8988T (cell line): ENCODE results near the gene HFM1.
"Not testable (repeated sequence)": the region's sequence is repeated elsewhere in the genome, so short reads cannot be mapped to it uniquely, and the experiment has no call there.

ENCODE experiments used
- DNase-seq: peaks from one replicate; pipeline ENCODE4 v3.0.0; 2011

Gene HFM1

GRCh38 chr1:91404151-91405012, at the start of gene HFM1:
TSS of gene HFM1 (minus strand) at chr1:91404837. CDS start at chr1:91401082, 3,755 bp downstream.
- DNase-seq: peak; percentile 40

DNA sequence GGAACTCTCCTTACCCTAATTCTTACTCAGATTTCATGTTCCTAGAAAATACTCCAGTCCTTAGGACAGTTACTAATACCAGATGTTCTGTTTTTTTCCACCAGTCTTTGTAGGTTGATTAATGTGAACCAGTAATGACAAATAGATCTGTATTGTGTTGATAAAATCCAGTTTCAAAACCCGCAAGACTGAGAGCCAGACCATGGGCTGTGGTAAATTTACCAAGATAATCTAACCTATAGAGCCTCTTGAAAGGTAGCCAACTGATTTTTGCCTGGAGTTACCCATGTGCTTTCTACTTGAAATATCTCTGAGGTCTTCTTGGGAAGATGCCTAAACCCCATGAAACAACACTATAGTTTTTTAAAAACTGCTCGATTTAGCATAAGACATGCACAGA, 49.5 kb upstream of the HFM1 start:
- DNase-seq: no peak

- DNase-seq: no peak
Observed at GRCh38 chr1:91450260-91450659, 45.6 kb upstream of the HFM1 start.

- not testable (repeated sequence) for DNase-seq
Observed at GRCh38 chr1:91447782-91448181, 43.1 kb upstream of the HFM1 start.

GRCh38 chr1:91441980-91442379, 37.3 kb upstream of the HFM1 start:
- not testable (repeated sequence) for DNase-seq

GRCh38 chr1:91440847-91441246, 36.2 kb upstream of the HFM1 start:
- DNase-seq: no peak

GRCh38 chr1:91439016-91439415, 34.4 kb upstream of the HFM1 start:
- DNase-seq: no peak

GRCh38 chr1:91428182-91428798, 23.7 kb upstream of the HFM1 start:
- no peak for DNase-seq

DNA sequence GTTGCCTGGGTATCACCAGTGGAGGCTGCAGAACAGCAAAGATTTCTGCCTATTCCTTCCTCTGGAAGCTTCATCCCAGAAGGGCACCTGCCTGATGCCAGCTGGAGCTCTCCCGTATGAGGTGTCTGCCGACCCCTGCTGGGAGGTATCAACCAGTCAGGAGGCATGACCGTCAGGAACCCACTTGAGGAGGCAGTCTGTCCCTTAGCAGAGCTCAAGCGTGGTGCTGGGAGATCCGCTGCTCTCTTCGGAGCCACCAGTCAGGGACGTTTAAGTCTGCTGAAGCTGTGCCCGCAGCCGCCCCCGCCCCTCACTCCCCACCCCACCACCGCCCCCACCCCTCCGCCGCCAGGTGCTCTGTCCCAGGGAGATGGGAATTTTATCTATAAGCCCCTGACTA, 23.1 kb upstream of the HFM1 start:
- DNase-seq: no peak

- DNase-seq: not testable (repeated sequence)
Observed at GRCh38 chr1:91422523-91422922, 17.9 kb upstream of the HFM1 start.

- no peak for DNase-seq
Observed at GRCh38 chr1:91412371-91412770, 7.7 kb upstream of the HFM1 start.

DNA sequence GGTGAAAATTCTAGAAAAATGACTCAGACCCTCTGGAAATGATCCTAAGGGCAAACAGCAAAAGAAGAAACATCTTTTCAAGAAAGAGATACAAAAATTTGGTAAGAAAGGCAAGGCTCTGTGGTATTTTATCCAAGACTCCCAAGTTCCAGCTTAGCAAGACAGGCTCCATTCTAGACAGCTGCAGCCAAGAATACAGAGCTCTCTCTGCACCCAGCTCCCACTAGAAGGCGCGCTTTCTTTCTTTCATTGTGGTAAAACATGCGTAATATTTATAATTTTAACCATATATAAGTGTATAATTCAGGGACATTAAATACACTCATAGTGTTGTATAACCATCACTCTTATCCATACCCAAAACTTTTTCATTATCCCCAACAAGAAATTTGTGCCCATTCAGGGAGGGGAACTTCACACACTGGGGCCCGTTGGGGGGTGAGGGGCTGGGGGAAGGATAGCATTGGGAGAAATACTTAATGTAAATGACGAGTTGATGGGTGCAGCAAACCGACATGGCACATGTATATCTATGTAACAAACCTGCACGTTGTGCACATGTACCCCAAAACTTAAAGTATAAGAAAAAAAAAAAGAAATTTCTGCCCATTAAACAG, 2.2 kb upstream of the HFM1 start:
- DNase-seq: no peak

GRCh38 chr1:91402023-91402422, 2.6 kb downstream of the HFM1 start:
- no peak for DNase-seq

- no peak for DNase-seq
Observed at GRCh38 chr1:91400133-91400725, 4.4 kb downstream of the HFM1 start.

DNA sequence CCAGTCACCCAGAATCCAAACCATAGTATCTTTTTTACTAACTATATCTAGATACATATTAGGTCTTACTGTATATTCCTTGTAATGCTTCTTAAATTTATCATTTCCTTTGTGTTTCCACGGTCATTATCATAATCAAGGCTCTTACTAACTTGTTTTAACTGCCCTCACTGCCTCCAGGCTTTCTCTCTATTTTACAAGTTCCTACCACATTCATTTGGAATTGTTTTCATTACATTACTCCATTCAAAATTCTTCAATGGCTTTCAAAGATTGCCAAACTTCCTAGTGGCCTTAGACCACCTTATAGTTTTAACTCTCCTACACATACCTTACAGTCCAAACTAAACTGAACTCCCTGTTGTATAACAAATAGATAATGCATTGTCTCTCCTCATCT, 6.3 kb downstream of the HFM1 start:
- no peak for DNase-seq

DNA sequence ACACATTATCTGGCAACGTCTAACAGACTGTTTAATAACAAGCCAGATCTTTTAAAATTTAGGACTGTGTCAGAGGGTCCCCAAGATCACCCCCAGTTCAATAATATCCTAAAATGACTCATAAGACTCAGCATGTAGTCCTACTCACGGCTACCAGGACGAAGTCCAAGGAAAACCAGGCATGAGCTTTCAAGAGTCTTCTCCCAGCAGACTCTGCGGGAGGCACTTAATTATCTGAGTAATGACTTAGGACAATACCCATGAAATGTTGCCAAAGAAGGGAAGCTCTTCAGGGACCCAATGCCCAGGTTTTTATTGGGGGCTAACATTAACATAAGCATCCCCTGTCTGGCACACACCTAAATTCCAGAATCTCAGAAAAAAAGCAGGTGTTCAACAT, 7.0 kb downstream of the HFM1 start:
- DNase-seq: no peak

- no peak for DNase-seq
Observed at GRCh38 chr1:91393042-91393441, 11.6 kb downstream of the HFM1 start.

DNA sequence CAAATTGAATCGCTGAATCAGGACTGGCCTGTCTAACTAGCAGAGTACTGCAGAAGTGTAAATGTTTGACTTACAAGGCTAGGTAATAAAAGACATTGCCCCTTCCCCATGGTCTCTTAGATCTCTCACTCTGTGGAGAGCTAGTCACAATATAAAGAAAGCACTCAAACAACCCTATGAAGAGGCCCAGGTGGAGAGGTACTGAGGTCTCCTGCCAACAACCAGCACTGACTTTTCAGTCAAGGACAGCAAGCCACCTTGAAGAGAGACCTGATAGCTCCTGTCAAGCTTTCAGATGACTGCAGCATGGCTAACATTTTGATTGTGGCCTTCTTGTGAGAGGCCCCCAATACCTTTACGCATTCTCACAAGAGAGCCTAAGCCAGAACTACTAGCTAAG, 18.5 kb downstream of the HFM1 start:
- no peak for DNase-seq

DNA sequence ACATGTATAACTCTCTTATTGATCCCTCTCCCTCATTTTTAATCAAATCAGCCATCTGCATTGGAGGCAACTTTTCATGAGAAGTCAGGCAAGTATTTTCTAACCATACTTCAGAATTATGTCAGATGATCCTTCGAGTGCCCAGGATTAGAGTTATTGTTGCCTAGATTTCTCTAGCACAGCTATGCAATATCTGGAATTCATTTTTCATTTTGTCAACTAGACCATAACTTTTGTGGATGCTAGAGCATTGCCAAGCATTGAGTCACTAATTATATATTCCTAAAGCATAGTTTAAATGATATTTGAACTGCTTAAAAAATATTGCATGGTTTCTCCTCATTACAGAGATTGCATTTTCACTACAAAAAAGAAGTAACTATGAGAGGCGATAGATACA, 21.2 kb downstream of the HFM1 start:
- no peak for DNase-seq

- no peak for DNase-seq
Observed at GRCh38 chr1:91381844-91382243, 22.8 kb downstream of the HFM1 start.

DNA sequence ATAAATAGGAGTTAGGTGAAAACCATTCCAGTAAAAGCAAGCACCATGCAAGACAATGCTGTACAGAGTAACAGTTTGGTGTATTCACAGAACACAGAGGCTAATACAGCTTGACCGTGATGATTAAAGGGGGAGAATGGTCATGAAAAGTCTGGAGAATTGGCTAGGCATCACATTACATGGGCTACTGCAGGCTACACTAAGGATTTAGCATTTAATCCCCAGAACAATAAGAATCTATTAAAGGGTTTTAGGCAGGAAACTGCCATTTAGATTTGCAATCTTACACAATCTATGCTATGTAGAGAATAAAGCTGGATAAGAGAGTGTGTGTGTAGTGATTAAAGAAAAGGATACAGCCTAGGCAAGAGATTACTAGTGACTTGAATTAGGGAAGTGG, 30.6 kb downstream of the HFM1 start:
- no peak for DNase-seq

GRCh38 chr1:91372230-91372629, 32.4 kb downstream of the HFM1 start:
- DNase-seq: not testable (repeated sequence)

- DNase-seq: no peak
Observed at GRCh38 chr1:91349524-91349923, 55.1 kb downstream of the HFM1 start.

- no peak for DNase-seq
Observed at GRCh38 chr1:91346824-91347223, 57.8 kb downstream of the HFM1 start.
